Activated CD8-positive, alpha-beta memory T cell treated with anti-CD3 and anti-CD28 coated beads, Interleukin-2, amount 50 U/mL, for 24 hours (primary cell): Measurements from ENCODE around the gene CCR2.

ENCODE experiments used
- DNase-seq: peaks from one replicate; pipeline ENCODE4 v3.0.0-alpha.2; 2020; ENCODE audit errors: extremely low read depth

CCR2 gene

GRCh38 chr3:46354984-46355383 lies 1.1 kb downstream of the CCR2 start:
- no peak for DNase-seq

- no peak for DNase-seq
These were observed 2.4 kb downstream of the CCR2 start for GRCh38 chr3:46356276-46356675.

GRCh38 chr3:46356909-46357308 lies 3.0 kb downstream of the CCR2 start:
- no peak for DNase-seq

GRCh38 chr3:46358466-46358865 lies 4.6 kb downstream of the CCR2 start:
- DNase-seq: no peak

- DNase-seq: no peak
These were observed 6.0 kb downstream of the CCR2 start for GRCh38 chr3:46359733-46360493.

GRCh38 chr3:46360907-46361306 lies 7.0 kb downstream of the CCR2 start:
- no peak for DNase-seq

DNA sequence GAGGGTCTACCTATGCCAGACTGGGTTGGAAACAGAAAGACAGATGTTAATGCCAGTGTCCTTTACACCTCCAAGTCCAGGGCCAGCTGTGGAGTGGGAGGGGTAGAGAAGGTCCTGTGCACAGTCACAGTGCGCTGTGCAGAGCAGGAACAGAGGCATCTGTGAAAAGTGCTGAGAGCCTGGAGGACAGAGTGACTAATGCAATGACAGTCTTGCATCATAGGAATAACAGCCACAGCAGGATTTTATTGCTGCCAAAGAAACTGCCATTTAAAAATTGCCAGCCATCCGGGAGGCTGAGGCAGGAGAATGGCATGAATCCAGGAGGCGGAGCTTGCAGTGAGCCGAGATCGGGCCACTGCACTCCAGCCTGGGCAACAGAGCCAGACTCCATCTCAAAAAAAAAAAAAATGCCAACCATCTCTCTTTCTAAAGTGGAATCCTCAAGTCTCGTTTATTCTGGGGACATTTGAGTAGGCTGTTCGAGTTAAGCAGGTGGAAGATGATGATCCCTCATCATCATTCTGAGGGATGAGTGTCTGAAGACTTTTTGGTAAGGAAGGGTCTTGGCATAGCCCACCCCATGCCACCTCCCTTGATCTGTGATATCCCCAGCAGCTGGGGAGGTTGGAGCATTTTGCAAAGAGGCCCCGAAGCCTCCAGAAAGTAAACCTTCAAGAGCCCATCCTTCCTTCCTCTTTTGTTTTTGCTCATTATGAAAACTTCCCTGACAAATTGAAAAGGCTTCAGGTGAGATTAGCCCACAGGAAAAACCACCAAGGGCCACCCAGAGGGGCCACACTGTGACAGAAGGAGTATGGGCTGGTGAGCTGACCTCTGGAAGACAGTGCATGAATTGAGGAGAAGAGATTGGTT lies 7.7 kb downstream of the CCR2 start:
- DNase-seq: no peak

DNA sequence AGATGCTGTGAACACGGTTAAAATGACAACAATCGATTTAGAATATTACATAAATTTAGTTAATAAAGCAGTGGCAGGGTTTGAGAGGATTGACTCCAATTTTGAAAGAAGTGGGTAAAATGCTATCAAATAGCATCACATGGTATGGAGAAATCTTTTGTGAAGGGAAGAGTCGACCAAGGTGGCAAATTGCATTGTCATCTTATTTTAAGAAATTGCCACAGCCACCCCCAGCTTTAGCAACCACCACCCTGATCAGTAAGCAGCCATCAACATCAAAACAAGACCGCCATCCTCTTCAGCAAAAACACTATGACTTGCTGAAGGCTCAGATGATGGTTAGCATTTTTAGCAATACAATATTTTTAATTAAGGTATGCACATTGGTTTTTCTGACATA lies 11.1 kb downstream of the CCR2 start:
- DNase-seq: no peak

GRCh38 chr3:46365737-46366524 lies 12.0 kb downstream of the CCR2 start:
- no peak for DNase-seq

DNA sequence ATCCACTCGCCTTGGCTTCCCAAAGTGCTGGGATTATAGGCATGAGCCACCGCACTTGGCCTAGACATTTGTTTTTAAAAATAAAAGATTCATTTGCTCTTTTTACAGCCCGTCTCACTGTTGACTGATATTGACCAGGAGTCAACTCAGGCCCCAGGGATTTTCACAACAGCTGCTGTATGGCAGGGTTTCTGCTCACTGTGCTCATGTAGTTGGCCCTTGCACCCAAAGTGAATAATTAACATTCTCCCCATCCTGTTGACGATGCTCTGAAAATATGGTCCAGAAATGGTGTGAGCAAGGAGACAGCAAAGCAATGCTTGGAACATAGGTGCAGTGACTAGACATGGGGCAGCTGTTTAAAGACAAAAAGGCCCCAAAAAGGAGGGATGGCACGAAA lies 13.9 kb downstream of the CCR2 start:
- DNase-seq: no peak

- DNase-seq: no peak
These were observed 14.7 kb downstream of the CCR2 start for GRCh38 chr3:46368569-46368968.

DNA sequence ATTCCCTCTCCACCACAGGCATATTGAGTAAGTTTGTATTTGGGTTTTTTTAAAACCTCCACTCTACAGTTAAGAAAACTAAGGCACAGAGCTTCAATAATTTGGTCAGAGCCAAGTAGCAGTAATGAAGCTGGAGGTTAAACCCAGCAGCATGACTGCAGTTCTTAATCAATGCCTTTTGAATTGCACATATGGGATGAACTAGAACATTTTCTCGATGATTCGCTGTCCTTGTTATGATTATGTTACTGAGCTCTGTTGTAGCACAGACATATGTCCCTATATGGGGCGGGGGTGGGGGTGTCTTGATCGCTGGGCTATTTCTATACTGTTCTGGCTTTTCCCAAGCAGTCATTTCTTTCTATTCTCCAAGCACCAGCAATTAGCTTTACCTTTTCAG lies 15.2 kb downstream of the CCR2 start:
- no peak for DNase-seq

GRCh38 chr3:46369675-46370132 lies 15.8 kb downstream of the CCR2 start:
- DNase-seq: no peak

DNA sequence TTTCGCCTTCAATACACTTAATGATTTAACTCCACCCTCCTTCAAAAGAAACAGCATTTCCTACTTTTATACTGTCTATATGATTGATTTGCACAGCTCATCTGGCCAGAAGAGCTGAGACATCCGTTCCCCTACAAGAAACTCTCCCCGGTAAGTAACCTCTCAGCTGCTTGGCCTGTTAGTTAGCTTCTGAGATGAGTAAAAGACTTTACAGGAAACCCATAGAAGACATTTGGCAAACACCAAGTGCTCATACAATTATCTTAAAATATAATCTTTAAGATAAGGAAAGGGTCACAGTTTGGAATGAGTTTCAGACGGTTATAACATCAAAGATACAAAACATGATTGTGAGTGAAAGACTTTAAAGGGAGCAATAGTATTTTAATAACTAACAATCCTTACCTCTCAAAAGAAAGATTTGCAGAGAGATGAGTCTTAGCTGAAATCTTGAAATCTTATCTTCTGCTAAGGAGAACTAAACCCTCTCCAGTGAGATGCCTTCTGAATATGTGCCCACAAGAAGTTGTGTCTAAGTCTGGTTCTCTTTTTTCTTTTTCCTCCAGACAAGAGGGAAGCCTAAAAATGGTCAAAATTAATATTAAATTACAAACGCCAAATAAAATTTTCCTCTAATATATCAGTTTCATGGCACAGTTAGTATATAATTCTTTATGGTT lies 17.1 kb downstream of the CCR2 start, which contains the start of gene CCR5:
Gene CCR5, plus strand, starts transcription at position 108 of the 680 bp plus-strand sequence. CDS start 1,957 bp downstream, outside the sequence.
- no peak for DNase-seq

DNA sequence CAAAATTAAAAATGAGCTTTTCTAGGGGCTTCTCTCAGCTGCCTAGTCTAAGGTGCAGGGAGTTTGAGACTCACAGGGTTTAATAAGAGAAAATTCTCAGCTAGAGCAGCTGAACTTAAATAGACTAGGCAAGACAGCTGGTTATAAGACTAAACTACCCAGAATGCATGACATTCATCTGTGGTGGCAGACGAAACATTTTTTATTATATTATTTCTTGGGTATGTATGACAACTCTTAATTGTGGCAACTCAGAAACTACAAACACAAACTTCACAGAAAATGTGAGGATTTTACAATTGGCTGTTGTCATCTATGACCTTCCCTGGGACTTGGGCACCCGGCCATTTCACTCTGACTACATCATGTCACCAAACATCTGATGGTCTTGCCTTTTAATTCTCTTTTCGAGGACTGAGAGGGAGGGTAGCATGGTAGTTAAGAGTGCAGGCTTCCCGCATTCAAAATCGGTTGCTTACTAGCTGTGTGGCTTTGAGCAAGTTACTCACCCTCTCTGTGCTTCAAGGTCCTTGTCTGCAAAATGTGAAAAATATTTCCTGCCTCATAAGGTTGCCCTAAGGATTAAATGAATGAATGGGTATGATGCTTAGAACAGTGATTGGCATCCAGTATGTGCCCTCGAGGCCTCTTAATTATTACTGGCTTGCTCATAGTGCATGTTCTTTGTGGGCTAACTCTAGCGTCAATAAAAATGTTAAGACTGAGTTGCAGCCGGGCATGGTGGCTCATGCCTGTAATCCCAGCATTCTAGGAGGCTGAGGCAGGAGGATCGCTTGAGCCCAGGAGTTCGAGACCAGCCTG lies 17.8 kb downstream of the CCR2 start:
- DNase-seq: no peak

GRCh38 chr3:46372492-46373359 lies 18.8 kb downstream of the CCR2 start:
- no peak for DNase-seq

GRCh38 chr3:46374755-46375154 lies 20.8 kb downstream of the CCR2 start:
- DNase-seq: no peak

DNA sequence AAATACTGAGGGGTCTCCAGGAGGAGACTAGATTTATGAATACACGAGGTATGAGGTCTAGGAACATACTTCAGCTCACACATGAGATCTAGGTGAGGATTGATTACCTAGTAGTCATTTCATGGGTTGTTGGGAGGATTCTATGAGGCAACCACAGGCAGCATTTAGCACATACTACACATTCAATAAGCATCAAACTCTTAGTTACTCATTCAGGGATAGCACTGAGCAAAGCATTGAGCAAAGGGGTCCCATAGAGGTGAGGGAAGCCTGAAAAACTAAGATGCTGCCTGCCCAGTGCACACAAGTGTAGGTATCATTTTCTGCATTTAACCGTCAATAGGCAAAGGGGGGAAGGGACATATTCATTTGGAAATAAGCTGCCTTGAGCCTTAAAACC lies 21.3 kb downstream of the CCR2 start:
- no peak for DNase-seq

DNA sequence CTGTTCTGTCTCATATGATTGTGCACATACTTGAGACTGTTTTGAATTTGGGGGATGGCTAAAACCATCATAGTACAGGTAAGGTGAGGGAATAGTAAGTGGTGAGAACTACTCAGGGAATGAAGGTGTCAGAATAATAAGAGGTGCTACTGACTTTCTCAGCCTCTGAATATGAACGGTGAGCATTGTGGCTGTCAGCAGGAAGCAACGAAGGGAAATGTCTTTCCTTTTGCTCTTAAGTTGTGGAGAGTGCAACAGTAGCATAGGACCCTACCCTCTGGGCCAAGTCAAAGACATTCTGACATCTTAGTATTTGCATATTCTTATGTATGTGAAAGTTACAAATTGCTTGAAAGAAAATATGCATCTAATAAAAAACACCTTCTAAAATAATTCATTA lies 21.9 kb downstream of the CCR2 start:
- DNase-seq: no peak
